ENCODE results near the gene MYH7. TPM values are rescaled to one million over a fixed set of nuclear protein-coding genes. Genes with fewer than 3 reads are reported as not detected.

Gene MYH7
- total and polyA plus RNA-seq, 9 donors, result 0.92 to 1.1 (median 0.95) TPM; not detected in 5

DNA sequence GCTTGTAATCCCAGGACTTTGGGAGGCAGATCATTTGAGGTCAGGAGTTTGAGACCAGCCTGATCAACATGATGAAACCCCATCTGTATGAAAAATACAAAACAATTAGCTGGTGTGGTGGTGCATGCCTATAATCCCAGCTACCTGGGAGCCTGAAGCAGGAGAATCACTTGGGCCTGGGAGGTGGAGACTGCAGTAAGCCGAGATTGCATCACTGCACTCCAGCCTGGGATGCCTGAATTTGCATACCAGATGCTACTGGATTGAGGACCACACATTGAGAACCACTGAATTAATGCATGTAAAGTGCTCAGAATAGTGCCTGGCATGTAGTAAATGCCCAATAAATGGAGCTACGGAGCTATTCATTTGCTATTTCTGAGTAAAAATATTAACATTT, 14.9 kb upstream of the MYH7 start:
- no peaks in the 10 kb centered on the region for H3K9me3 ChIP-seq
- 72 to 79% (median 73%) methylated on average over 2 of the region's 2 CpGs for WGBS, 3 donors
- intact Hi-C loops (cut with DNase I), result no loop called here
- H3K36me3 ChIP-seq, result no peaks in the 10 kb centered on the region
- no peak overlapping the region for H3K27ac ChIP-seq
- TF ChIP-seq POLR2A (IDR thresholded peaks at IDR 0.05), result no peak
- TF ChIP-seq EP300 (IDR thresholded peaks at IDR 0.05), result no peak
- TF ChIP-seq CTCF (IDR thresholded peaks at IDR 0.05), result no peak
- H3K4me1 ChIP-seq (ENCODE audit: insufficient read depth), result no peaks in the 10 kb centered on the region
- DNase-seq, result no peak
- H3K4me3 ChIP-seq, result no peak overlapping the region
- no peaks in the 10 kb centered on the region for H3K27me3 ChIP-seq

GRCh38 chr14:23449314-23449713, 13.9 kb upstream of the MYH7 start:
- intact Hi-C loops (cut with DNase I), result no loop called here
- TF ChIP-seq CTCF (IDR thresholded peaks at IDR 0.05) (no peak), EP300 (IDR thresholded peaks at IDR 0.05) (no peak), POLR2A (IDR thresholded peaks at IDR 0.05) (no peak)
- no peak overlapping the region for H3K27ac ChIP-seq
- H3K9me3 ChIP-seq, result no peaks in the 10 kb centered on the region
- DNase-seq, result no peak
- no peaks in the 10 kb centered on the region for H3K36me3 ChIP-seq
- H3K4me3 ChIP-seq, result no peak overlapping the region
- WGBS, 3 donors, result 25 to 50% (median 48%) methylated on average over 1 of the region's 1 CpG
- no peaks in the 10 kb centered on the region for H3K4me1 ChIP-seq (ENCODE audit: insufficient read depth)
- H3K27me3 ChIP-seq, result no peaks in the 10 kb centered on the region

DNA sequence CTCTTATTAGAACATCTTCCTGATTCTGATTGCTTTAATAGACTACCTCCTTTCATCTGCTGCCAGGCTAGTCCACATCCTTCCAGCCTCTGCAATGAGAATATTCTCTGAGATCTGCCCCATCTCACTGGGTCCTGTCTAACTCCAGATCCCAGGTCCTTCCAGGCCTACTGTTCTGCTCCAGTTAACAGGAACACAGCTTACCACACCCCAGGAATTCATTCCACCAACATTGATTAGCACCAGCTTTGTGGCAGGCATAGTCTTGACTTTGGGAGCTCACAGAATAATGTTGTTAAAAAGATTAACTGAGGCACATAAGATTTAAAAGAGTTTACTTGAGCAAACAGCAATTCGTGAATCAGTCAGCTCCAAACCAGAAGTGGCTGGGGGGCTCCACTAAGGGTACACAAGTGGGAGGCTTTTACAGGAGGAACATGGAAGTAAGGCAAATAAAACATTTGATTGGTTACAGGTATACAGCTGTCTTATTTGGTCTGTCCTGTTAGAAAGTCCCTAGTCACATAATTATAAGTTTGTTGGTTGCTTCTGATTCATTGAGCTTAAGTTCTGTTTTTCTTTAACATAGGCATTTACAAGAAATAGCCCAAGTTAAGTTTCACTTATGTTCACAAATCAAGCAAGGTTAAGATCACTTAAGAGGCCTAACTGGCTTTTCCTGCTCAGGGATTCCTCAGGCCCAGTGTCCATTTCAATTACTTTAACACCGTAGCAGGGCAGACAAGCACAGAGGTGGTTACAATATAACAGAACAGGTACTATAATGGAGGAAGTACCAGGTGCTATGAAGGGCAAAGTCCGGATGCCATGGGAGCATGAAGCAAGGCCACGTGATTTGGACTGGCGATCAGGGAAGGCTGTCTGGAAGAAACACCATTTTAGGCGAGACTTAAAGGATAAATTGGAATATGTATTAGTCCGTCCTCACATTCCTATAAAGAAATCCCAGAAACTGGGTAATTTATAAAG, 12.2 kb upstream of the MYH7 start:
- intact Hi-C loops (cut with DNase I), result no loop called here
- no peak for DNase-seq
- WGBS, 3 donors, result 82 to 86% (median 85%) methylated on average over 7 of the region's 7 CpGs

GRCh38 chr14:23446291-23446851, 10.9 kb upstream of the MYH7 start:
- Histone ChIP-seq H3K27ac (no peak overlapping the region), H3K27me3 (no peaks in the 10 kb centered on the region), H3K36me3 (no peaks in the 10 kb centered on the region), H3K9me3 (no peaks in the 10 kb centered on the region), H3K4me3 (no peak overlapping the region), H3K4me1 (ENCODE audit: insufficient read depth) (no peaks in the 10 kb centered on the region)
- no peak for TF ChIP-seq CTCF (IDR thresholded peaks at IDR 0.05)
- no peak for TF ChIP-seq EP300 (IDR thresholded peaks at IDR 0.05)
- no peak for TF ChIP-seq POLR2A (IDR thresholded peaks at IDR 0.05)
- intact Hi-C loops (cut with DNase I), result no loop called here
- DNase-seq, result no peak
- WGBS, 3 donors, result 50 to 55% (median 54%) methylated on average over 4 of the region's 4 CpGs

More for the DNA sequence above, 12.2 kb upstream of the MYH7 start:
- Histone ChIP-seq H3K27me3 (no peaks in the 10 kb centered on the region), H3K4me3 (no peak overlapping the region), H3K27ac (no peak overlapping the region), H3K4me1 (ENCODE audit: insufficient read depth) (no peaks in the 10 kb centered on the region), H3K9me3 (no peaks in the 10 kb centered on the region), H3K36me3 (no peaks in the 10 kb centered on the region)
- TF ChIP-seq POLR2A (IDR thresholded peaks at IDR 0.05) (no peak), CTCF (IDR thresholded peaks at IDR 0.05) (no peak), EP300 (IDR thresholded peaks at IDR 0.05) (no peak)

All from ovary (tissue), 9 donors.